Stomach (tissue), 9 donors: ENCODE data around the gene IRF2BP2. TPM values are rescaled to one million over a fixed set of nuclear protein-coding genes. Genes with fewer than 3 reads are reported as not detected.
A peak's percentile ranks its signal among the peaks of the same experiment; 100 is the strongest.

ENCODE experiments used
- DNase-seq, 2 donors: peaks; one replicate each; pipeline versions ENCODE4 v3.0.0 to v3.0.0-alpha.2; 2013 to 2019
- H3K27ac ChIP-seq, 5 donors: fragments of 200-600 bp in 4 of 5; sonication (generic) in 4 of 5; one replicate each; pipeline ENCODE4 v1.5.1; 2013 to 2019; ENCODE audit warnings: mild to moderate bottlenecking in 1 of 5, moderate library complexity in 1 of 5
- H3K27me3 ChIP-seq, 3 donors: fragments of 200-600 bp; sonication (generic); one replicate each; pipeline ENCODE4 v1.5.1; 2017 to 2019; ENCODE audit warnings: mixed run types in 1 of 3
- H3K36me3 ChIP-seq, 4 donors: fragments of 200-600 bp; sonication (generic); 1 replicate in 3 of 4; 2 replicates in 1 of 4; pipeline ENCODE4 v1.5.1; 2016 to 2019
- H3K4me1 ChIP-seq, 4 donors: fragments of 200-600 bp; sonication (generic); one replicate each; pipeline ENCODE4 v1.5.1; 2016 to 2019
- H3K4me3 ChIP-seq, 4 donors: fragments of 200-600 bp; sonication (generic) in 3 of 4; one replicate each; pipeline ENCODE4 v1.5.1; 2016 to 2019; ENCODE audit warnings: mild to moderate bottlenecking in 1 of 4
- H3K9me3 ChIP-seq, 4 donors: fragments of 200-600 bp; sonication (generic); one replicate each; pipeline ENCODE4 v1.5.1; 2016 to 2019
- CTCF ChIP-seq, 7 experiments: fragments of 450-650 bp in 4 of 7; fragments of 200-600 bp in 3 of 7; sonication (generic) in 3 of 7; IDR thresholded peaks; one replicate each; pipeline ENCODE4 v1.5.1; 2016 to 2019; ENCODE audit warnings: antibody characterized with exemption in 7 of 7, control low read depth in 2 of 7, mild to moderate bottlenecking in 1 of 7
- EP300 ChIP-seq: sonication (generic); formaldehyde crosslinking; IDR thresholded peaks from one replicate; pipeline ENCODE4 v1.6.1; 2017; ENCODE audit warnings: antibody characterized with exemption
- POLR2A ChIP-seq, 4 donors: fragments of 450-650 bp; IDR thresholded peaks; one replicate each; pipeline ENCODE4 v1.6.1; 2016; ENCODE audit warnings: antibody characterized with exemption in 4 of 4, control low read depth in 2 of 4, mild to moderate bottlenecking in 1 of 4, moderate library complexity in 1 of 4
- POLR2AphosphoS5 ChIP-seq, 3 donors: sonication (generic); formaldehyde crosslinking; IDR thresholded peaks; one replicate each; pipeline ENCODE4 v1.6.1; 2016; ENCODE audit warnings: antibody characterized with exemption in 3 of 3
- WGBS, 5 donors: extraction: QIAGEN DNeasy Blood & Tissue Kit in 3 of 5; methylation state at CpG; one replicate each; pipeline versions ENCODE4 v1.1.5 to v1.1.7; 2013 to 2018; 5-methylcytosine and 5-hydroxymethylcytosine counted together
- intact Hi-C: fragments of 100-400 bp; cut with DNase I; formaldehyde crosslinking; loops from one replicate; pipeline ENCODE4 v1.15.1; 2023; ENCODE audit warnings: low total_unique reads
- polyA plus RNA-seq, 3 donors: library from polyadenylated mRNA; stranded (reverse); fragments of 200-250 nt; gene quantifications; one replicate each; pipeline ENCODE4 v1.2.3, GENCODE V29; 2013
- total RNA-seq, 5 donors: library from RNA; depleted of rRNA; stranded (reverse); fragments of >200 nt; gene quantifications; one replicate each; pipeline versions ENCODE4 v1.1.0 to v1.2.3, GENCODE V29; 2014 to 2016
- donor health status: healthy with polysubstance abuse.
- donor health status: Bipolar disorder and iron deficiency.
- donor health status: healthy.

IRF2BP2 gene
- total and polyA plus RNA-seq, 8 donors = 39.6 to 218 (median 63.1) TPM

DNA sequence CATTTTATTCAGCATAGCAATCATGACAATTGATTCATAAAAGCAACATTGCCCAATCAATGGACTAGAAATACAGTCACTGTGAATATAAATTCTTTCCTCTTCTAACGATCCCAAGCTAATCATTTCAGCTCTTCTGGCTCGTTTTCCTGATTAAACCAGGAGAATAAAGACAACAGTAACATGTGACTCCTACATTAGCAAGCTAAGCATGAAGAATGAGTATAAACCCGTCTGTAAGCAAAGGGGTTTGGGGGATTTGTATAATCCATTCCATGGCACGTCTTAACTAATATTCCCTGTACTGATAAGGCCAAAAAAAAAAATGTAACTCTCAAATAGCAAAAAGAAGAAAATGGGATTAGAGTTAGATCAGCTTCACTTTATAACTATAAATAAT, 21.6 kb downstream of the IRF2BP2 start:
- intact Hi-C loops = no loop called here
- no peak for DNase-seq
- Histone ChIP-seq H3K4me3 (no peak overlapping the region), H3K27ac (peak overlapping the region in 1 of 5 donors; percentile 71), H3K9me3 (no peaks in the 10 kb centered on the region), H3K27me3 (no peaks in the 10 kb centered on the region), H3K36me3 (no peaks in the 10 kb centered on the region), H3K4me1 (peaks cover 9 to 44% (median 27%) of the 10 kb centered on the region in 4 donors)
- TF ChIP-seq EP300 (no peak), POLR2AphosphoS5 (IDR thresholded peaks at IDR 0.05) (no peak), CTCF (IDR thresholded peaks at IDR 0.05) (no peak), POLR2A (IDR thresholded peaks at IDR 0.05) (no peak)
- WGBS, 5 donors = 59 to 70% (median 68%) methylated on average over 4 of the region's 4 CpGs

- TF ChIP-seq POLR2A (IDR thresholded peaks at IDR 0.05) (no peak), POLR2AphosphoS5 (IDR thresholded peaks at IDR 0.05) (no peak), CTCF (IDR thresholded peaks at IDR 0.05) (no peak), EP300 (no peak)
- no peak for DNase-seq
- Histone ChIP-seq H3K9me3 (no peaks in the 10 kb centered on the region), H3K27me3 (no peaks in the 10 kb centered on the region), H3K4me3 (no peak overlapping the region), H3K36me3 (no peaks in the 10 kb centered on the region), H3K27ac (peak overlapping the region in 4 of 5 donors; percentile 68 to 85 (median 72)), H3K4me1 (peaks cover 9 to 49% (median 35%) of the 10 kb centered on the region in 4 donors)
- 56 to 66% (median 63%) methylated on average over 12 of the region's 12 CpGs for WGBS, 5 donors
- intact Hi-C loops = no loop called here
Observed at GRCh38 chr1:234586892-234587485, 23.0 kb downstream of the IRF2BP2 start.

DNA sequence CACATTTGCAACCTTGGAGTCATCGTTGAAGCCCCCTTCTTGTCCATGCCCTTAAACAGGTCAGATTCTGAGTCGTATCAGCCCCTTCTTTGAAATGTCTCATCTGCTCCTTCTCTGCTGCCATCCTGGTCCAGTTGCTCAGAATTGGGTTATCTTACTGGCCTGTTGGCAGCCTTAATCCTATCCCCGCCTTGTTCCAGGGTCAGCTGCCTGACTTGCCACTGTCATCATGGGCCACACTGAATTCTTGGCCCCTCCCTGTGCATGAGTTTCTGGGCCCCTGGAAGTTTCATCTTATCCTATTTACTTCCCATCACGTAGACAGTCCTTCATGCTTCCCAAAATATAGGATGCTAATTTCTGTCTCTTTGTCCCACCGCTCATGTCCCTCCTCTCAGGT, 23.7 kb downstream of the IRF2BP2 start:
- Histone ChIP-seq H3K36me3 (no peaks in the 10 kb centered on the region), H3K27me3 (no peaks in the 10 kb centered on the region), H3K27ac (peak overlapping the region in 4 of 5 donors; percentile 68 to 85 (median 72)), H3K9me3 (no peaks in the 10 kb centered on the region), H3K4me3 (no peak overlapping the region), H3K4me1 (peaks cover 9 to 49% (median 35%) of the 10 kb centered on the region in 4 donors)
- TF ChIP-seq POLR2AphosphoS5 (IDR thresholded peaks at IDR 0.05) = no peak
- TF ChIP-seq POLR2A (IDR thresholded peaks at IDR 0.05) = no peak
- no peak for TF ChIP-seq EP300
- no peak for TF ChIP-seq CTCF (IDR thresholded peaks at IDR 0.05)
- no peak for DNase-seq
- intact Hi-C loops = no loop called here
- whole genome bisulfite sequencing, 5 donors = 87 to 95% (median 92%) methylated on average over 5 of the region's 5 CpGs

DNA sequence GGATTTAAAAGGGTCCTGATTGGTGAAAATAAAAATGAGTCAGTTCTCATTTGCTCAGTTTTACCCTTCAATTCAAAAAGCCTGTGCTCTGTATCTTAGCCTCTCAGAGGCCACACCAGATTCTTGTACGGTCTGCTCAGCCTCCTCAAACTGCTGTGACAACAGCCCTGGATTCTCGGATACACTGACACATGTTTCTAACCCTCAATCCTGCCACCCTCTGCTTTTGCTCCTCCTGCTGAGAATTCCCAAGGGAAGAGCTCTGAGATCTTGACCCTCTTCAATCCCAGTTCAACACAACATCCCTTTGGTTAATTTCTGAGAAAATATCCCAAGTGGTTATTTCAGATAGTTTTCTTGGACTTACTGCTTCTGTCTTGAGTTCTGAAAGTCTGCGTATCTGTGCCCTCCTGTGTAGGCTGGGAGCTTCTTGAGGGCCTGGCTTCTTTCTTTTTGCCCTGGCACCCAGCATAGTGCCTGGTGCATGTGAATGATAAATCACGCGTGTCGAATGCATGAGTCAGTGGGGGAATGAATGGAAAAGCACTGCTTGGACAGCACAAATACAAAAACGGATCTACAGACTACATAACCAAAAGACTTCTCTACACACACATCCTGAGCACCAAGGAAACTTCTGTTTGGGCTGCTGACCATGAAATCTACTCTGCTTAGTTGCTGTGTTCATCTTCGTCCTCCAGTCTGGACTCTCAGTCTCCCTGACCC, 24.5 kb downstream of the IRF2BP2 start:
- Histone ChIP-seq H3K4me3 (no peak overlapping the region), H3K36me3 (no peaks in the 10 kb centered on the region), H3K27ac (peak overlapping the region in 4 of 5 donors; percentile 68 to 85 (median 72)), H3K4me1 (peaks cover 9 to 49% (median 35%) of the 10 kb centered on the region in 4 donors), H3K27me3 (no peaks in the 10 kb centered on the region), H3K9me3 (no peaks in the 10 kb centered on the region)
- intact Hi-C loops = no loop called here
- peak in 1 of 2 donors; percentile 65 for DNase-seq
- TF ChIP-seq EP300 (no peak), POLR2A (IDR thresholded peaks at IDR 0.05) (no peak), POLR2AphosphoS5 (IDR thresholded peaks at IDR 0.05) (peak; percentile 17 to 89 (median 48)), CTCF (IDR thresholded peaks at IDR 0.05) (no peak)
- 69 to 81% (median 74%) methylated on average over 8 of the region's 8 CpGs for WGBS, 5 donors
